Adrenal gland (tissue), 12 donors: ENCODE data around the gene MRPL51. TPM values are rescaled to one million over a fixed set of nuclear protein-coding genes. Genes with fewer than 3 reads are reported as not detected.
"Not testable (repeated sequence)": the region's sequence is repeated elsewhere in the genome, so short reads cannot be mapped to it uniquely, and the experiment has no call there.

Source experiments
- DNase-seq, 7 donors: peaks; one replicate each; pipeline ENCODE4 v3.0.0-alpha.2; 2019 to 2020
- H3K27ac ChIP-seq, 5 donors: fragments of 200-600 bp; sonication (generic) in 4 of 5; 1 replicate in 3 of 5; 2 replicates in 2 of 5; pipeline versions ENCODE4 v1.5.1 to v1.8.0; 2016 to 2020; ENCODE audit warnings: mild to moderate bottlenecking in 1 of 5
- H3K27me3 ChIP-seq: fragments of 200-600 bp; 2 replicates; pipeline ENCODE4 v1.8.0; 2021
- H3K36me3 ChIP-seq, 2 donors: fragments of 200-600 bp; replicated peaks in 1 of 2; 1 replicate in 1 of 2; 2 replicates in 1 of 2; pipeline versions ENCODE4 v1.5.1 to v1.8.0; 2018 to 2022
- H3K4me1 ChIP-seq, 2 donors: fragments of 200-600 bp; replicated peaks in 1 of 2; 1 replicate in 1 of 2; 2 replicates in 1 of 2; pipeline versions ENCODE4 v1.5.1 to v1.8.0; 2018 to 2021
- H3K4me3 ChIP-seq, 4 donors: fragments of 200-600 bp; sonication (generic) in 3 of 4; one replicate each; pipeline ENCODE4 v1.5.1; 2016 to 2018
- H3K9me3 ChIP-seq, 3 donors: fragments of 200-600 bp; sonication (generic) in 1 of 3; replicated peaks in 1 of 3; 1 replicate in 2 of 3; 2 replicates in 1 of 3; pipeline versions ENCODE4 v1.5.1 to v1.8.0; 2016 to 2021
- CTCF ChIP-seq, 6 experiments: fragments of 450-650 bp in 4 of 6; fragments of 200-600 bp in 2 of 6; sonication (generic) in 1 of 6; IDR thresholded peaks; 1 replicate in 5 of 6; 2 replicates in 1 of 6; pipeline versions ENCODE4 v1.5.1 to v1.8.0; 2016 to 2021; ENCODE audit warnings: antibody characterized with exemption in 6 of 6, mild to moderate bottlenecking in 2 of 6, moderate library complexity in 1 of 6
- POLR2A ChIP-seq, 2 donors: fragments of 450-650 bp; IDR thresholded peaks; one replicate each; pipeline ENCODE4 v1.6.1; 2017; ENCODE audit warnings: antibody characterized with exemption in 2 of 2, mild to moderate bottlenecking in 2 of 2, moderate library complexity in 1 of 2
- WGBS, 4 donors: extraction: QIAGEN DNeasy Blood & Tissue Kit in 2 of 4; methylation state at CpG; one replicate each; pipeline versions ENCODE4 v1.1.5 to v1.1.7; 2013 to 2017; 5-methylcytosine and 5-hydroxymethylcytosine counted together
- intact Hi-C, 2 donors: fragments of 100-400 bp; cut with DNase I; formaldehyde crosslinking; loops; one replicate each; pipeline versions ENCODE4 v1.14.1 to v1.15.0; 2022 to 2023
- polyA plus RNA-seq, 3 donors: library from polyadenylated mRNA; stranded (reverse); fragments of 200-250 nt in 2 of 3; fragments of 350-450 nt in 1 of 3; fragmentation: Illumina TruSeq in 1 of 3; extraction: RNeasy Lipid Tissue Mini Kit (QIAGEN cat#74804) in 1 of 3; gene quantifications; one replicate each; pipeline ENCODE4 v1.2.3, GENCODE V29; 2013 to 2014
- total RNA-seq, 9 donors: library from RNA; depleted of rRNA in 4 of 9; stranded (reverse); fragments of >200 nt in 4 of 9; fragments of 120-200 nt in 1 of 9; fragmentation: NEBNext Ultra II Directional in 1 of 9; extraction: Animal tissue kit (Norgen Biotek cat#: 25700) in 1 of 9; gene quantifications; one replicate each; pipeline versions ENCODE4 v1.1.0 to v1.2.4, GENCODE V29; 2013 to 2023
- donor health status: healthy with polysubstance abuse.
- donor health status: Bipolar disorder and iron deficiency.
- donor health status: DM: yes; HTN: yes; CAD: no.
- donor health status: DM: no; HTN: no; CAD: no.
- donor health status: DM: no; HTN: no; CAD: no.
- donor health status: DM: yes; HTN: yes; CAD: no.

MRPL51 gene
- total and polyA plus RNA-seq, 12 donors = 64.7 to 280 (median 143) TPM

DNA sequence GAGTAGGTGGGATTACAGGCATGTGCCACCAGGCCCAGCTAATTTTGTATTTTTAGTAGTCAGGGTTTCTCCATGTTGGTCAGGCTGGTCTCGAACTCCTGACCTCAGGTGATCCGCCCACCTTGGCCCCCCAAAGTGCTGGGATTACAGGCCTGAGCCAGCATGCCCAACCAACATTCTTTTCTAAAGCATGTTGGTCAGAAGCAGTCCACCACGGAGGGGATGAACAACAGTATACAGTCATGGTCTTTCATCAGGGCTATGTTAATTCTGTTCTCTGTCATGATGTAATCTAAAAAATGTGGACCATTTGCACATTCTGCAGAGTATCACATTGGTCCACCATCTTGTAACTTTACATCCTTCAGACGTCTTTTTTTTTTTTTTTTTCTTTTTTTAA is 3.6 kb downstream of the MRPL51 start:
- Histone ChIP-seq H3K27ac (no peak overlapping the region), H3K36me3 (peaks cover 0 to 3% of the 10 kb centered on the region in 2 donors), H3K4me1 (peaks cover 10% of the 10 kb centered on the region in 2 donors), H3K4me3 (no peak overlapping the region), H3K27me3 (no peaks in the 10 kb centered on the region), H3K9me3 (no peaks in the 10 kb centered on the region)
- 50 to 67% (median 60%) methylated on average over 3 to 4 of the region's 4 CpGs for WGBS, 4 donors
- DNase-seq = no peak
- intact Hi-C loops = no loop called here
- TF ChIP-seq CTCF (IDR thresholded peaks at IDR 0.05) = no peak
- TF ChIP-seq POLR2A (IDR thresholded peaks at IDR 0.05) = no peak

DNA sequence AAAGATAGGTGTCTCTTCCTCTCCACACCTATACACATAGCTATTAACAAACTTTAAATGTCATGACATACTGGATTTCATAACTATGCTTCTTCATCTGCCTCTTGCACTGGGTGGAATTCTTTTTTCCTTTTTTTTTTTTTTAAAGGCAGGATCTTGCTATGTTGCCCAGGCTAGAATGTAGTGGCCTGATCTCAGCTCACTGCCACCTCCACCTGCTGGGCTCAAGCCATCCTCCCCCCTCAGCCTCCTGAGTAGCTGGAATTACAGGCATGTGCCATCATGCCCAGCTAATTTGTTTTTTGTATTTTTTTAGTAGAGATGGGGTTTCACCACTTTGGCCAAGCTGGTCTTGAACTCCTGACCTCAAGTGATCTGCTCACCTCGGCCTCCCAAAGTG is 4.8 kb downstream of the MRPL51 start:
- peaks cover 6 to 7% of the 10 kb centered on the region in 2 donors for H3K4me1 ChIP-seq
- no peak overlapping the region for H3K27ac ChIP-seq
- intact Hi-C loops = no loop called here
- 73 to 100% (median 77%) methylated on average over 1 of the region's 1 CpG for WGBS, 4 donors
- H3K4me3 ChIP-seq = no peak overlapping the region
- DNase-seq = no peak
- no peaks in the 10 kb centered on the region for H3K9me3 ChIP-seq
- H3K36me3 ChIP-seq = peaks cover 0 to 3% of the 10 kb centered on the region in 2 donors
- TF ChIP-seq CTCF (IDR thresholded peaks at IDR 0.05) = no peak
- no peak for TF ChIP-seq POLR2A (IDR thresholded peaks at IDR 0.05)
- H3K27me3 ChIP-seq = no peaks in the 10 kb centered on the region

GRCh38 chr12:6478416-6478815 is 14.6 kb downstream of the MRPL51 start:
- no peak for DNase-seq
- Histone ChIP-seq H3K4me3 (no peak overlapping the region), H3K27ac (no peak overlapping the region), H3K9me3 (no peaks in the 10 kb centered on the region), H3K4me1 (no peaks in the 10 kb centered on the region), H3K27me3 (no peaks in the 10 kb centered on the region), H3K36me3 (no peaks in the 10 kb centered on the region)
- TF ChIP-seq POLR2A (IDR thresholded peaks at IDR 0.05) (no peak), CTCF (IDR thresholded peaks at IDR 0.05) (no peak)
- 89 to 95% (median 90%) methylated on average over 4 to 20 of the region's 20 CpGs for WGBS, 4 donors
- intact Hi-C loops = no loop called here

DNA sequence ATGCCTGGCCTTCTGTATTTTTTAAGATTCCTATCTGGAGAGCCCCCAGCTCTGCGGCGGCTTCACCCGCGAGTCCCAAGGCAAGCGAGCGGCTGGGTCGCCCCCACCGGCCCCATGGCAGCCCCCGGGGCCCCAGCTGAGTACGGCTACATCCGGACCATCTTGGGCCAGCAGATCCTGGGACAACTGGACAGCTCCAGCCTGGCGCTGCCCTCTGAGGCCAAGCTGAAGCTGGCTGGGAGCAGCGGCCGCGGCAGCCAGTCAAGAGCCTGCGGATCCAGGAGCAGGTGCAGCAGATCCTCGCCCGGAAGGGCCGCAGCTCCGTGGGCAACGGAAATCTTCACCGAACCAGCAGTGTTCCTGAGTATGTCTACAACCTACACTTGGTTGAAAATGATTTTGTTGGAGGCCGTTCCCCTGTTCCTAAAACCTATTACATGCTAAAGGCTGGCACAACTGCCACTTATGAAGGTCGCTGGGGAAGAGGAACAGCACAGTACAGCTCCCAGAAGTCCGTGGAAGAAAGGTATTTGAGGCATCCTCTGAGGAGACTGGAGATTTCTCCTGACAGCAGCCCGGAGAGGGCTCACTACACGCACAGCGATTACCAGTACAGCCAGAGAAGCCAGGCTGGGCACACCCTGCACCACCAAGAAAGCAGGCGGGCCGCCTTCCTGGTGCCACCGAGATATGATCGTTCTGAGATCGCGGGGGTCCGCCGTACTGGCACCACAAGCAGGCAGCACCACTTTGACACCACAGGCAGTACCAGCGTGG is 15.3 kb downstream of the MRPL51 start:
- H3K27ac ChIP-seq, H3K27me3 ChIP-seq, intact Hi-C loops, H3K4me3 ChIP-seq, H3K4me1 ChIP-seq, H3K9me3 ChIP-seq, DNase-seq, H3K36me3 ChIP-seq: not testable (repeated sequence)
- 80 to 93% (median 89%) methylated on average over 16 to 37 of the region's 37 CpGs for WGBS, 4 donors

DNA sequence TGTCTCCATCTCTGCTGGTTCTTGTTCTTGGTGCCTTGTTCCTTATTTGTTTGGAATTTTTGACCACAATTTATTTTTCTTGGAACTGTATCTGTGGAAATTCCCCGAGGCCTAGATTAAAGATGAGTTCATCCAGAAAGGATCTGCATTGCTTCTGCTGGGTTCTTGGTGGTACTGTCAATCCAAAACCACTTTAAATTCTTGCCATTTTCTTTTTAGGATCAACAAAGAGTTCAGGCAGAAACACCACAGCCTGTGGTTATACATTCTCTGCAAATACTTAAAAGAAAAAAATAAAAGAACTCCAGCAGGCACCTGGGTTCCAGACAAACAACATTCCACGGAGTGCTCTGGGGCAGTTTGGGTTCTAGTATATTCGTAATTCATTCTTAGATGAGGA is 16.6 kb downstream of the MRPL51 start:
- no peaks in the 10 kb centered on the region for H3K9me3 ChIP-seq
- no peaks in the 10 kb centered on the region for H3K4me1 ChIP-seq
- no peaks in the 10 kb centered on the region for H3K27me3 ChIP-seq
- TF ChIP-seq POLR2A (IDR thresholded peaks at IDR 0.05) (no peak), CTCF (IDR thresholded peaks at IDR 0.05) (no peak)
- WGBS, 4 donors = 68 to 77% (median 70%) methylated on average over 3 of the region's 3 CpGs
- intact Hi-C loops = no loop called here
- H3K27ac ChIP-seq = no peak overlapping the region
- no peak for DNase-seq
- no peaks in the 10 kb centered on the region for H3K36me3 ChIP-seq
- H3K4me3 ChIP-seq = no peak overlapping the region

- H3K4me3 ChIP-seq, H3K27me3 ChIP-seq, H3K9me3 ChIP-seq, intact Hi-C loops, H3K4me1 ChIP-seq, H3K36me3 ChIP-seq, DNase-seq, H3K27ac ChIP-seq: not testable (repeated sequence)
- 86 to 91% (median 87%) methylated on average over 21 to 45 of the region's 48 CpGs for WGBS, 4 donors
Measured at GRCh38 chr12:6475233-6475975, 17.7 kb downstream of the MRPL51 start.
